ENCODE measurements around the gene LGR6. TPM values are rescaled to one million over a fixed set of nuclear protein-coding genes. Genes with fewer than 3 reads are reported as not detected.

The LGR6 gene
- total RNA-seq, 4 donors from 2014 or later, result 1.6 to 4.9 (median 4.1) TPM

- H3K4me3 ChIP-seq, result no peak overlapping the region
- DNase-seq (ENCODE audit: low spot score in 2 of 2), result no peak
- H3K4me1 ChIP-seq, result peaks cover 16% of the 10 kb centered on the region
- no peak overlapping the region for H3K27ac ChIP-seq
- no peaks in the 10 kb centered on the region for H3K36me3 ChIP-seq
- 100% methylated on average over 1 of the region's 1 CpG for WGBS
- H3K9me3 ChIP-seq, result no peaks in the 10 kb centered on the region
- no peak for TF ChIP-seq EP300 (IDR thresholded peaks at IDR 0.05)
- no peak for TF ChIP-seq POLR2A (IDR thresholded peaks at IDR 0.05)
- TF ChIP-seq CTCF (IDR thresholded peaks at IDR 0.05), result no peak
- no peak for TF ChIP-seq POLR2AphosphoS5 (IDR thresholded peaks at IDR 0.05)
- peaks cover 53% of the 10 kb centered on the region for H3K27me3 ChIP-seq
Measured at GRCh38 chr1:202210969-202211368, 17.4 kb downstream of the LGR6 start.

DNA sequence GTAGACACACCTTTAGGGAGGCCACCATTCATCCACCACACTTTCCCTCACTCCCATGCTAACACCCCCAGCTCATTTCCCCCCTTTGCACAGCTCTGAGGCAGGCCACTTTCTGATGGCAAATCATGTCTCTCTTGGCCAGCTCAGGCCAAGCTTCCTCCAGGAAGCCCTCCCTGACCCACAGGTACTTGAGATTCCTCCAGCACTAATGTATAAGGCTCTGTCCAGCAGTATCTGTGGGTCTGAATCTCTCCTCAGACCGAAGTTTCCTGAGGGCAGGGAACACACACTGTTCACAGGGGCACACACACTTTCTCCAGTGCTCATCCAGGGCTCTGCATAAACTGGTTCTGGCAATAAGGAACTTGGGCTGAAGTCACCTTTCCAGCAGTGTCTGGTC lies 19.2 kb downstream of the LGR6 start:
- Histone ChIP-seq H3K27me3 (peaks cover 51% of the 10 kb centered on the region), H3K4me3 (no peak overlapping the region), H3K27ac (no peak overlapping the region), H3K36me3 (no peaks in the 10 kb centered on the region), H3K4me1 (peaks cover 14% of the 10 kb centered on the region), H3K9me3 (no peaks in the 10 kb centered on the region)
- TF ChIP-seq POLR2A (IDR thresholded peaks at IDR 0.05) (no peak), POLR2AphosphoS5 (IDR thresholded peaks at IDR 0.05) (no peak), EP300 (IDR thresholded peaks at IDR 0.05) (no peak), CTCF (IDR thresholded peaks at IDR 0.05) (no peak)
- DNase-seq (ENCODE audit: low spot score in 2 of 2), result no peak
- 100% methylated on average over 1 of the region's 1 CpG for WGBS

GRCh38 chr1:202213361-202214088 lies 19.9 kb downstream of the LGR6 start:
- TF ChIP-seq EP300 (IDR thresholded peaks at IDR 0.05), result no peak
- no peak for TF ChIP-seq CTCF (IDR thresholded peaks at IDR 0.05)
- no peak for TF ChIP-seq POLR2A (IDR thresholded peaks at IDR 0.05)
- TF ChIP-seq POLR2AphosphoS5 (IDR thresholded peaks at IDR 0.05), result no peak
- DNase-seq (ENCODE audit: low spot score in 2 of 2), result no peak
- H3K9me3 ChIP-seq, result no peaks in the 10 kb centered on the region
- peak overlapping the region; percentile 50 for H3K4me3 ChIP-seq
- WGBS, result 32% methylated on average over 8 of the region's 8 CpGs
- H3K36me3 ChIP-seq, result no peaks in the 10 kb centered on the region
- H3K27ac ChIP-seq, result no peak overlapping the region
- H3K4me1 ChIP-seq, result peaks cover 13% of the 10 kb centered on the region
- peaks cover 48% of the 10 kb centered on the region for H3K27me3 ChIP-seq

- 10% methylated on average over 23 of the region's 56 CpGs for WGBS
- peak overlapping the region; percentile 50 for H3K4me3 ChIP-seq
- TF ChIP-seq POLR2AphosphoS5 (IDR thresholded peaks at IDR 0.05) (no peak), CTCF (IDR thresholded peaks at IDR 0.05) (no peak), EP300 (IDR thresholded peaks at IDR 0.05) (no peak), POLR2A (IDR thresholded peaks at IDR 0.05) (no peak)
- H3K27ac ChIP-seq, result no peak overlapping the region
- no peaks in the 10 kb centered on the region for H3K9me3 ChIP-seq
- no peaks in the 10 kb centered on the region for H3K36me3 ChIP-seq
- DNase-seq (ENCODE audit: low spot score in 2 of 2), result no peak
- H3K4me1 ChIP-seq, result peaks cover 13% of the 10 kb centered on the region
- peaks cover 49% of the 10 kb centered on the region for H3K27me3 ChIP-seq
Measured at GRCh38 chr1:202214089-202214843, 20.7 kb downstream of the LGR6 start.

DNA sequence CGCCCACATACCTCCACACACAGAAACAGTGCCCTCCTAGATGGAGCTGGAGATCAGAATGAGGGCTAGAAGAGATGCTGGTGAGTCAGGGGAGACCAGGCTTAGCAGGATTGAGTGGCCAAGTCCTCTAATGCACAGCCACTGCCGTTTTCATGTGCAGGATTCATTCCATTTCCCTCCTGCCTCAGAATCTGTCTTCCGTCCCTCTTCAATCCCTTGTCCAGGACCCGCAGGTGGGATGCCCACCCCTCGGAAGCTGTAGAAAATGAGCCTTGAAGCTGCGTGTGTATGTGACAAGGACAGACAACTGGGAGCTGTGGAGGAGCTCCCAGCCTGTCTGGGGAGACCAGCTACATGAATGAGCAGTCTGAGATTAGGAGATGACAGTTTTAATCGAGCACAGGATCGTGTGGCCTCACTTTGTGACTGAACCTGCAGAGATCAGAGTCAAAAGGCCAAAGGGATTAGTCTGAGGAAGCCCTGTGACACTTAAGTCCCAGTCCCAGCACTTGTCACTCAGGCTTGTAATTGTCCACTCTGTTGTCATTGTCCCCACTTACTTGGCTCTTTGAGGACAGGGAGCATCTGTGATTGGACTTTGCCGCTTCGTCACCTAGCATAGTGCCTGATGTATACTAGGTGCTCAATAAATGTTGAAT lies 22.0 kb downstream of the LGR6 start:
- DNase-seq (ENCODE audit: low spot score in 2 of 2), result no peak
- WGBS, result 80% methylated on average over 10 of the region's 10 CpGs
- Histone ChIP-seq H3K27me3 (peaks cover 52% of the 10 kb centered on the region), H3K4me1 (peaks cover 13% of the 10 kb centered on the region), H3K4me3 (no peak overlapping the region), H3K27ac (no peak overlapping the region), H3K36me3 (no peaks in the 10 kb centered on the region), H3K9me3 (no peaks in the 10 kb centered on the region)
- no peak for TF ChIP-seq POLR2AphosphoS5 (IDR thresholded peaks at IDR 0.05)
- no peak for TF ChIP-seq CTCF (IDR thresholded peaks at IDR 0.05)
- TF ChIP-seq POLR2A (IDR thresholded peaks at IDR 0.05), result no peak
- TF ChIP-seq EP300 (IDR thresholded peaks at IDR 0.05), result no peak

Data from suprapubic skin (tissue), 4 donors.